GM12801 (cell line): ENCODE results near the gene LYRM7.

Source experiments
- CTCF ChIP-seq: IDR thresholded peaks from one replicate; pipeline ENCODE4 v1.5.1; 2011; ENCODE audit warnings: control low read depth; ENCODE audit not compliant: insufficient read length; ENCODE audit errors: extremely low read depth

Gene LYRM7

GRCh38 chr5:131167615-131168014 is 3.1 kb upstream of the LYRM7 start:
- no peak for TF ChIP-seq CTCF

- no peak for TF ChIP-seq CTCF
Measured at GRCh38 chr5:131169810-131170539, 769 bp upstream of the LYRM7 start.

- no peak for TF ChIP-seq CTCF
Measured at GRCh38 chr5:131171276-131171810, 599 bp downstream of the LYRM7 start.

- TF ChIP-seq CTCF = no peak
Measured at GRCh38 chr5:131180407-131180806, 9.7 kb downstream of the LYRM7 start.

- TF ChIP-seq CTCF = no peak
Measured at GRCh38 chr5:131182839-131183238, 12.1 kb downstream of the LYRM7 start.

- no peak for TF ChIP-seq CTCF
Measured at GRCh38 chr5:131185523-131186104, 14.9 kb downstream of the LYRM7 start.

- TF ChIP-seq CTCF = no peak
Measured at GRCh38 chr5:131186561-131187256, 16.0 kb downstream of the LYRM7 start.
